ENCODE data around the gene PPP1R14D.

GRCh38 chr15:40767838-40768500 lies 60.5 kb downstream of the PPP1R14D start:
- TF ChIP-seq, protein P1, sequence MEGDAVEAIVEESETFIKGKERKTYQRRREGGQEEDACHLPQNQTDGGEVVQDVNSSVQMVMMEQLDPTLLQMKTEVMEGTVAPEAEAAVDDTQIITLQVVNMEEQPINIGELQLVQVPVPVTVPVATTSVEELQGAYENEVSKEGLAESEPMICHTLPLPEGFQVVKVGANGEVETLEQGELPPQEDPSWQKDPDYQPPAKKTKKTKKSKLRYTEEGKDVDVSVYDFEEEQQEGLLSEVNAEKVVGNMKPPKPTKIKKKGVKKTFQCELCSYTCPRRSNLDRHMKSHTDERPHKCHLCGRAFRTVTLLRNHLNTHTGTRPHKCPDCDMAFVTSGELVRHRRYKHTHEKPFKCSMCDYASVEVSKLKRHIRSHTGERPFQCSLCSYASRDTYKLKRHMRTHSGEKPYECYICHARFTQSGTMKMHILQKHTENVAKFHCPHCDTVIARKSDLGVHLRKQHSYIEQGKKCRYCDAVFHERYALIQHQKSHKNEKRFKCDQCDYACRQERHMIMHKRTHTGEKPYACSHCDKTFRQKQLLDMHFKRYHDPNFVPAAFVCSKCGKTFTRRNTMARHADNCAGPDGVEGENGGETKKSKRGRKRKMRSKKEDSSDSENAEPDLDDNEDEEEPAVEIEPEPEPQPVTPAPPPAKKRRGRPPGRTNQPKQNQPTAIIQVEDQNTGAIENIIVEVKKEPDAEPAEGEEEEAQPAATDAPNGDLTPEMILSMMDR (IDR thresholded peaks at IDR 0.05): no peak
- TF ChIP-seq POLR2A (IDR thresholded peaks at IDR 0.05): no peak

Measured in prostate gland (tissue), 2 donors.